ENCODE data around the gene FBXW9. TPM values are rescaled to one million over a fixed set of nuclear protein-coding genes. Genes with fewer than 3 reads are reported as not detected.
A peak's percentile ranks its signal among the peaks of the same experiment; 100 is the strongest.
"Not testable (repeated sequence)": the region's sequence is repeated elsewhere in the genome, so short reads cannot be mapped to it uniquely, and the experiment has no call there.

FBXW9 gene
- total RNA-seq, 3 donors from 2014 or later: 6.0 to 8.9 (median 7.8) TPM

- H3K4me3 ChIP-seq: no peak overlapping the region
- H3K4me1 ChIP-seq (ENCODE audit: low read depth): peaks cover 21% of the 10 kb centered on the region
- H3K9me3 ChIP-seq: no peaks in the 10 kb centered on the region
- peak; percentile 9 for ATAC-seq
- intact Hi-C loops (cut with DNase I, micrococcal nuclease): no loop called here
- H3K36me3 ChIP-seq (ENCODE audit: low read depth): no peaks in the 10 kb centered on the region
- TF ChIP-seq CTCF (IDR thresholded peaks at IDR 0.05): no peak
- DNase-seq: peak in 2 of 3 donors; percentile 32 to 43
These were observed 24.6 kb upstream of the FBXW9 start for GRCh38 chr19:12720851-12721655.

- TF ChIP-seq CTCF (IDR thresholded peaks at IDR 0.05): no peak
- H3K9me3 ChIP-seq: no peaks in the 10 kb centered on the region
- H3K36me3 ChIP-seq (ENCODE audit: low read depth): no peaks in the 10 kb centered on the region
- DNase-seq (no peak), ATAC-seq (no peak)
- H3K4me1 ChIP-seq (ENCODE audit: low read depth): peaks cover 21% of the 10 kb centered on the region
- intact Hi-C loops (cut with DNase I, micrococcal nuclease): no loop called here
- H3K4me3 ChIP-seq: no peak overlapping the region
These were observed 23.9 kb upstream of the FBXW9 start for GRCh38 chr19:12720296-12720695.

- intact Hi-C loops (cut with DNase I, micrococcal nuclease): no loop called here
- TF ChIP-seq CTCF (IDR thresholded peaks at IDR 0.05): no peak
- Histone ChIP-seq H3K4me1 (ENCODE audit: low read depth) (peaks cover 6% of the 10 kb centered on the region), H3K9me3 (no peaks in the 10 kb centered on the region), H3K4me3 (no peak overlapping the region), H3K36me3 (ENCODE audit: low read depth) (no peaks in the 10 kb centered on the region)
- ATAC-seq: no peak
- DNase-seq: no peak
These were observed 19.5 kb upstream of the FBXW9 start for GRCh38 chr19:12715929-12716328.

- ATAC-seq: no peak
- no peak for TF ChIP-seq CTCF (IDR thresholded peaks at IDR 0.05)
- H3K4me1 ChIP-seq (ENCODE audit: low read depth): no peaks in the 10 kb centered on the region
- no peaks in the 10 kb centered on the region for H3K9me3 ChIP-seq
- intact Hi-C loops (cut with DNase I, micrococcal nuclease): no loop called here
- no peak for DNase-seq
- H3K36me3 ChIP-seq (ENCODE audit: low read depth): peaks cover 6% of the 10 kb centered on the region
- no peak overlapping the region for H3K4me3 ChIP-seq
These were observed 18.7 kb upstream of the FBXW9 start for GRCh38 chr19:12715102-12715501.

- ATAC-seq: not testable (repeated sequence)
These were observed 16.9 kb upstream of the FBXW9 start for GRCh38 chr19:12713304-12713703.

GRCh38 chr19:12712077-12712476 lies 15.6 kb upstream of the FBXW9 start:
- H3K9me3 ChIP-seq; H3K36me3 ChIP-seq (ENCODE audit: low read depth); intact Hi-C loops (cut with DNase I, micrococcal nuclease); H3K4me3 ChIP-seq; ATAC-seq; H3K4me1 ChIP-seq (ENCODE audit: low read depth): not testable (repeated sequence)
- peak in 2 of 3 donors; percentile 59 for DNase-seq

More at GRCh38 chr19:12713304-12713703, 16.9 kb upstream of the FBXW9 start:
- H3K4me1 ChIP-seq (ENCODE audit: low read depth); intact Hi-C loops (cut with DNase I, micrococcal nuclease); H3K36me3 ChIP-seq (ENCODE audit: low read depth); H3K9me3 ChIP-seq; H3K4me3 ChIP-seq; DNase-seq: not testable (repeated sequence)

Measured in mucosa of descending colon (tissue), 3 donors.